Lower leg skin (tissue), 4 donors: ENCODE measurements around the gene TRIM15. TPM values are rescaled to one million over a fixed set of nuclear protein-coding genes. Genes with fewer than 3 reads are reported as not detected.

Source experiments
- DNase-seq, 2 donors: peaks; one replicate each; pipeline ENCODE4 v3.0.0-alpha.2; 2019; ENCODE audit warnings: low spot score in 2 of 2
- H3K4me3 ChIP-seq: fragments of 200-600 bp; sonication (generic); 2 replicates; pipeline ENCODE4 v1.5.1; 2017; ENCODE audit warnings: mild to moderate bottlenecking, low read depth; ENCODE audit not compliant: poor library complexity, severe bottlenecking
- POLR2A ChIP-seq, 2 donors: fragments of 450-650 bp; IDR thresholded peaks; one replicate each; pipeline ENCODE4 v1.6.1; 2016 to 2017; ENCODE audit warnings: antibody characterized with exemption in 2 of 2, mild to moderate bottlenecking in 1 of 2, moderate library complexity in 1 of 2
- WGBS, 2 donors: methylation state at CpG; one replicate each; pipeline ENCODE4 v1.1.5; 2018; 5-methylcytosine and 5-hydroxymethylcytosine counted together
- intact Hi-C: fragments of 100-400 bp; cut with DNase I; formaldehyde crosslinking; loops from one replicate; pipeline ENCODE4 v1.15.0; 2023; ENCODE audit warnings: low total_unique reads
- total RNA-seq, 4 donors: library from RNA; depleted of rRNA; stranded (reverse); fragments of >200 nt; gene quantifications; one replicate each; pipeline ENCODE4 v1.1.0, GENCODE V29; 2016
- TF ChIP-seq, protein P1 (sequence below), 3 donors: fragments of 450-650 bp; IDR thresholded peaks; one replicate each; pipeline ENCODE4 v1.5.1; 2016; ENCODE audit warnings: antibody characterized with exemption in 3 of 3, mild to moderate bottlenecking in 3 of 3, moderate library complexity in 2 of 3

The TRIM15 gene
- total RNA-seq, 4 donors from 2014 or later: 0.98 to 4.3 (median 1.1) TPM

DNA sequence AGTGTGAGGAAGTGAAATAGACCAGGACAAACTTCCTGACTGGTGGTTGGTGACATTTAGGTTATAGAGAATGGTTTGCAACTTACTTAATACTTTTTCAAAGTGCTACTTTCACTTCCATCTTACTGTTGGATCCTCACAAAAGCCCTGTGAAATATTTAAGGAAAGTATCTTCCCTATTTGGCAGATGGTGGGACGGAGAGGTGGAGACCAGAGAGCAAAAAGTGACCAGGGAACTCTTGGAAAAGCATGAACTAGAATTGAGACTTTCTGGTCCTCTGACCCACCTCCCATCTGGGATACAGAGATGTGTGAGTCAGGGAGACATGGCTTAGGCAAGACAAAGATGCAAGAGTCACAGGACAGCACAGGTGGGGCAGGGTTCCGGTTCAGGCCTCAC lies 5.3 kb upstream of the TRIM15 start:
- DNase-seq: no peak
- TF ChIP-seq, protein P1, sequence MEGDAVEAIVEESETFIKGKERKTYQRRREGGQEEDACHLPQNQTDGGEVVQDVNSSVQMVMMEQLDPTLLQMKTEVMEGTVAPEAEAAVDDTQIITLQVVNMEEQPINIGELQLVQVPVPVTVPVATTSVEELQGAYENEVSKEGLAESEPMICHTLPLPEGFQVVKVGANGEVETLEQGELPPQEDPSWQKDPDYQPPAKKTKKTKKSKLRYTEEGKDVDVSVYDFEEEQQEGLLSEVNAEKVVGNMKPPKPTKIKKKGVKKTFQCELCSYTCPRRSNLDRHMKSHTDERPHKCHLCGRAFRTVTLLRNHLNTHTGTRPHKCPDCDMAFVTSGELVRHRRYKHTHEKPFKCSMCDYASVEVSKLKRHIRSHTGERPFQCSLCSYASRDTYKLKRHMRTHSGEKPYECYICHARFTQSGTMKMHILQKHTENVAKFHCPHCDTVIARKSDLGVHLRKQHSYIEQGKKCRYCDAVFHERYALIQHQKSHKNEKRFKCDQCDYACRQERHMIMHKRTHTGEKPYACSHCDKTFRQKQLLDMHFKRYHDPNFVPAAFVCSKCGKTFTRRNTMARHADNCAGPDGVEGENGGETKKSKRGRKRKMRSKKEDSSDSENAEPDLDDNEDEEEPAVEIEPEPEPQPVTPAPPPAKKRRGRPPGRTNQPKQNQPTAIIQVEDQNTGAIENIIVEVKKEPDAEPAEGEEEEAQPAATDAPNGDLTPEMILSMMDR (IDR thresholded peaks at IDR 0.05): no peak
- TF ChIP-seq POLR2A (IDR thresholded peaks at IDR 0.05): no peak
- WGBS, 2 donors: 88 to 90% methylated on average over 2 of the region's 2 CpGs

DNA sequence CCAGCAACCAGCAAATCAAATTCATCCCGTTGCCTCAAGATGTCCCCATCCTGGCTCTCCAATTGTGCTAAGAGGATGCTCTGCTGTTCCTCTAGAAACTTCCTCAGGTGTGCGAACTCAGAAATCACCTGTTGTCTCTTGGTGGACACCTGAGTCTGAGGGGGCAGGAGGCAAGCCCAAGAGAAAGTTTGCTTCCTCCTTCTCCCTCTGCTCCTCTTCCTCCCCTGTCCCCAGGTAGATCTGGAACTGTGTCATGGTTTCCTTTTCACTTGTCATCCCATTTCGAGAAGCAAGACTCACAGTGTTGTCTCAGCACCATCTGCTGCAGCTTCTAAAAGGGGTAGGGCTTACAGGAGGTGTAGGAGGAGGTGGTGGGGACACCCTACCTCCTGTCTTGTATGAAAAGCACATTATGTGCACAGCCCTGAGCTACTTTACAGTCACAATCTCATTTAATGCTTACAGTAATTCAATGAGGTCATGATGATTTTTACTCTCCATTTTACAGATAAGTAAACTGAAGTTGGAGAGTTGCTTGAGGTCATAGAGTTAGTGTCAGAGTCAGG lies 4.8 kb upstream of the TRIM15 start:
- intact Hi-C loops: no loop called here
- WGBS, 2 donors: 49 to 75% methylated on average over 3 of the region's 3 CpGs

More for the DNA sequence above, 5.3 kb upstream of the TRIM15 start:
- no peak overlapping the region for H3K4me3 ChIP-seq
- intact Hi-C loops: no loop called here

DNA sequence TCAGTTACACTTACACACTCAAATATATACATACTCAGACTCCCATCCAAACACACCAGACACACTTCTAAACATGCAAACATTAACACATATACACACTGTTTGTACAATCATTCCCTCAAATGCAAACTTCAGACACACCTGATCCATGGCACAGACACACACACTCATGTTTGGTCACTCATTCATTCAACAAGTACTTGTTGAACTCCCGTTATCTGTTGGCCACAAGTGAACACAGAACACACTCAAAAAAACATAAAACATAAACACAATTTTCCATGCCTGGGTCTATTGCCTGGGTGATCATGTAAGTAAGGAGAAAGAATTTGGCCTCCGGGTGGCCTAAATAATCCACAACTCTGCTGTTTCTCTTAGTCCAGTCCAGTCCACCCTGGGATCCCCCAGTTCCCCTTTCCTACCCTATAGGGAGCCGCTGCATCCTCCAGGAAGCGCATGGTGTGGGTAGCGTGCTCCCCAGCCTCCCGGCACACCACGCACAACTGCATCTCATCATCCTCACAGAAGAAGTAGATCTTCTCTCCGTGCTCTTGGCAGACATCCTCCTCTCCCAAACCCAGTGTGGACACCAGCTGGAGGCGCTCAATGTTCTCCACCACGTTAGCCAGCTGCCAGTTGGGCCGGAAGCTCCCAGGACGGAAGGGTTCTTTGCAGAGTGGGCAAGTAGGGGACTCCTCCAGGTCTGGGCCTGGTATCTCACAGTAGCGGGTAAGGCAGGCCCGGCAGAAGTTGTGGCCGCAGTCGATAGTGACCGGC lies 3.1 kb upstream of the TRIM15 start:
- intact Hi-C loops: no loop called here
- 86 to 93% methylated on average over 17 of the region's 17 CpGs for WGBS, 2 donors
- TF ChIP-seq POLR2A (IDR thresholded peaks at IDR 0.05): no peak
- TF ChIP-seq, protein P1 (IDR thresholded peaks at IDR 0.05): no peak
- no peak overlapping the region for H3K4me3 ChIP-seq
- no peak for DNase-seq

More for the DNA sequence above, 4.8 kb upstream of the TRIM15 start:
- H3K4me3 ChIP-seq: no peak overlapping the region
- no peak for DNase-seq
- TF ChIP-seq, protein P1 (IDR thresholded peaks at IDR 0.05): no peak
- TF ChIP-seq POLR2A (IDR thresholded peaks at IDR 0.05): no peak

DNA sequence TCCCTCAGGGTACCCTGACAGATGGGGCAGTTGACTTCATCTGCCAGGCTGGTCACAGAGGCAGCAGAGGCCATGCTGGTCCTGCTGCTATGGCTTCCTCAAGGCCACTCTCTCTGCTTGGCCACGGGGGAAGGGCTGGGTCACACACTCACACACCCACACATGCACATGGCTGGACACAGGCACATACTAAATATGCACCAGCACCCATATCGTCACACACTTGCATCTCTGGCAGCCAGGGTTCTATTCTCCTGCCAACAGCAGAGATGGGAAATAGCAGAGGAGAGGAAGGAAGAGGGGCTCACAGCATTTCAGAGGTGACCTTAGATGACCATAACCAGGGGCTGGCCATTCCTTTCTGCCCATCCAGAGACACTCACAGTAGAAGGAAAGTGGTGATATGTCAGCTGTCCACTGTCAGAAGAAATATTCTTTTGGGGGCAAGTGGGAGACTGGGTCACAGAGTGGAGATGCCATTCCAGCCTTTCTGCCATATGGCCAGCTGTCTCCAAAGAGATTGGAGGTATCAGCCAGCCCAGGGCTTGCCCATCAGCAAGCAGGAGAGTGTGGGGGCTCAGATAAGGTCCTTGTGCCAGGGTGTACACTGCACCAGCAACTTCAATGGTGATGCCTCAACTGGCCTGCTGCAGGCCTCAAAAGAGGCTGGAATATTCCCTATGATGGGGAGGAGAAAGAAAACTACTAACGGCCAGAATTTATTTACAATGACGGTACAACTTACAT lies 2.4 kb upstream of the TRIM15 start, which contains the start of gene TRIM10:
Gene TRIM10 (minus strand): TSS at position 427 of the 747 bp plus-strand sequence. CDS start 353 bp downstream, at position 74.
- no peak for DNase-seq
- 87 to 88% methylated on average over 4 of the region's 4 CpGs for WGBS, 2 donors
- TF ChIP-seq, protein P1 (IDR thresholded peaks at IDR 0.05): no peak
- no peak for TF ChIP-seq POLR2A (IDR thresholded peaks at IDR 0.05)
- H3K4me3 ChIP-seq: no peak within 1 kb of the TSS
- intact Hi-C loops: no loop called here

DNA sequence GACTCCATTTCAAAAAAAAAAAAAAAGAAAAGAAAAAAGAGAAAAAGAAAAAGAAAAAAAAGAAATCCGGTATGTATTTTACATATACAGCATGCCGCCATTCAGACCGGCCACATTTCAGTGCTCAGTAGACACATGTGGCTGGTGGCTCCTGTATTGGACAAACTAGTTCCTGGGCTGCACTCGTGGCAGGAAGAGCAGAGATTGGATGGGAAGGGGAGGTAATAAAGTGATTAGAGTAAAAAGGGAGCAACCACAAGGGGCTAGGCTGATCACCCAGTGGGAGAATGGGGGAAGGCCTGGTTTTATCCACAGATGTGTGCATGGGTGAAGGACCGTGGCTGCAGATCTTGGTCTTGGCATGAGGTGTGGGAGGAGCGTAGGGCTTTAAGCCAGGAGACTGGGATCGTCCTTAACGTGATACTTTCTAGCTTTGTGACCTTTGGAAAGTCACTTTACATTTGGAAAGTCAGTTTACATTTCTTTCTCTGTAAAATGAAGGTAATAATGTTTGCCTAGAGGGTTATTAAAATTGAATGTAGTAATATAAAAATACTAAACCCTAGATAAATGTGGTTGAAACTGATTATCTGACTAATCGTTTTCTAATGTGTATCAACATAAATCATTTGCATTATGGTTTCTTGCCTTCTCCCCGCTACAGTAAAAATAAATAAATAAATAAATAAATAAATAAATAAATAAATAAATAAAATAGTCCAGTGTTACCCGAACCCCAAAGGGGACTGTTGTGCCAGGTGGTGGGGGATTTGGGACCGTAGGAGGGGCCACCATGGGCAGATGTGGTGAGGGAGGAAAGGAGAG lies 869 bp upstream of the TRIM15 start:
- no peak overlapping the region for H3K4me3 ChIP-seq
- no peak for DNase-seq
- intact Hi-C loops: no loop called here
- TF ChIP-seq, protein P1 (IDR thresholded peaks at IDR 0.05): no peak
- no peak for TF ChIP-seq POLR2A (IDR thresholded peaks at IDR 0.05)
- 75% methylated on average over 12 of the region's 12 CpGs for WGBS, 2 donors
